GM18499 (cell line): Measurements from ENCODE around the gene AIF1L.

Experiments used
- ATAC-seq: cut with Tn5 transposase; IDR thresholded peaks from one replicate; pipeline ENCODE4 v1.9.1; 2021; ENCODE audit warnings: moderate number of reproducible peaks; ENCODE audit not compliant: insufficient read depth, unreplicated experiment

Gene AIF1L

DNA sequence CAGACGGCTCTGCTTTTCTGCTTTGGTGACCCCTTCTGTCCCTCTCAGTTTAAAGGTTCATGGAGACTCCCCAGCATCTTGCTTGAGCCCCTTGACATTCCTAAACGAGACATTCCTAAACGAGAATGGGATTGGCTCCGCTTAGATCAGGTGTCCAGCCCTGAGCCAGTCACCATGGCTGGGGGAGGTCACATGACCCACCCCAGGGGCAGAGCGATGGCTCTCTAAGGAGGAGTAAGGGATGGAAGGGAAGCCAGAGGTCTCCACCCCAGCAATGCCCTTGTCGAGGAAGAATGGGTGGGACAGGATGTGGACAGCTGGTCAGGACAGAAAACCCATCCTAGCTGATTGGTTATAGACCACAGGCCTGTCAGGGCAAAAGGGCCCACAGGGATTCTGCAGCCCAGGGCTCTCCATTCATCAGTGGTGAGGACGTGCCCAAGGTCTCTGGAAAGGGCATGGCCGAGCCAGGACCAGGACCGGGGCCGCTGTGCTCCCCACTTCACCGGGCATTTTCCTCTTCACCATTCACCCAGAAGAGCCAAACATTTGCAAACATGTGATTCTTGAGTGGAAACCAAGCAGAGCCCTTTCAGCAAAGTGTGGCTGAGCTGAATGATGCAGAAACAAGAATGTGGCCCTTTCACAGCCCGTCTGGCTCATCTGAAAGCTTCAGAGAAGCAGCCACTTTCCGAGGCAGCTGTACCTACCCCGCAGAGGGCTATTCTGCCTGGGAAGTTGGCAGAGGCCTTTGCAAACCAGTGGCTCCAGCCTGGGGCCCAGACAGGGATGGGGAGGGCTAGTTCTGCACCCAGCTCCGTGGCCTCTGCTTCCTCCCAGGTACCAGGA lies 19.8 kb upstream of the AIF1L start:
- ATAC-seq, result no peak

GRCh38 chr9:131078427-131079366 lies 17.6 kb upstream of the AIF1L start:
- ATAC-seq, result no peak

DNA sequence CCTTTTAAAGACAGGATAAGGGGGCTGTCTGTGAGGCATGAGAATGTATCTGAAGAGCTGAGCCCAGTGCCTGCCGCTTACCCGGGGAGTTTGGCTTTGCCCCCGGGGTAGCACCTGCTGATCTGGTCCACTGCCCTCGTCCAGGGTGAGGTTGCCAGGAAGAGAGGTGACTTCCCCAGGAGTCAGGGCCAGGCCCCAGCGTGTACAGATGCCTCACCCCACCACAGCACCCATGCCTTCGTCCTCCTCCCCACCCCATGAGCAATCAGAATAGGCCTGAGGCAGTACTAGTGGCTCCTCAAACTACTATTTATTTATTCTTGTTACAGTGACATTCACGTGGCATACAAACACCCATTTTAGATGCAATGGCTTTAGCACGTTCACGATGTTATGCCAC lies 15.7 kb upstream of the AIF1L start:
- ATAC-seq, result no peak

GRCh38 chr9:131081868-131082267 lies 14.5 kb upstream of the AIF1L start:
- ATAC-seq, result no peak

GRCh38 chr9:131082774-131083512 lies 13.4 kb upstream of the AIF1L start:
- ATAC-seq, result no peak

- no peak for ATAC-seq
These were observed 11.5 kb upstream of the AIF1L start for GRCh38 chr9:131084661-131085369.

DNA sequence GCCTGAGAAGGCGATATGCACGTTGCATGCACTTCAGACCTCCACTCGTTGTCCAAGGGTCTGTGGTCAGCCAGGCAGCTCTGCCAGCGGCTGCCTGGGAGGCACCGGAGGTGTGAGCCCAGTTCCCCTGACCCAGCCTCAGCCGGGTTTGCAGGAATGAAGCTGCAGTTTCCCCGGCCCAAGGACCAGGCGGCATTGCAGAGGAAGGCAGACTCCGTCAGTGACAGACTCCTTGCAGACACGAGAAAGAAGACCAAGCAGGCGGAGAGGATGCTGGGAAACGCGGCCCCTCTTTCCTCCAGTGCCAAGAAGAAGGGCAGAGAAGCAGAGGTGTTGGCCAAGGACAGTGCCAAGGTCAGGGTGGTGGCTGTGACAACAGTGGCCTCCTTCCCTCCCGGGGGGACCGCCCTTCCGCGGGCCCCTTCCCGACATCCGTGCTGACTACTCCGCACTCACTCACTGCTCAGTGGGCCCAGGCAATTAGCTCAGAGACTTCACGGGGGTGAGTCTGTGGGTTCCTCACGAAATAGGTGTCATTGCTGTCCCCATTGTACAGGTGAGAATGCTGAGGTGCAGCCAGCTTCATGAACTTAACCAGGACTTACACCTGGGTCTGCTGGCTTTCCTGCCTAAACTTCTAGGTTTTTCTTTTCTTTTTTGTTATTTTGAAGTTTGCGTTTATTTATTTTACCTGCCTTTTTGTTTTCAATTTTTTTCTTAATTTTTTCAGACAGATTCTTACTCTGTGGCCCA lies 10.8 kb upstream of the AIF1L start:
- no peak for ATAC-seq

DNA sequence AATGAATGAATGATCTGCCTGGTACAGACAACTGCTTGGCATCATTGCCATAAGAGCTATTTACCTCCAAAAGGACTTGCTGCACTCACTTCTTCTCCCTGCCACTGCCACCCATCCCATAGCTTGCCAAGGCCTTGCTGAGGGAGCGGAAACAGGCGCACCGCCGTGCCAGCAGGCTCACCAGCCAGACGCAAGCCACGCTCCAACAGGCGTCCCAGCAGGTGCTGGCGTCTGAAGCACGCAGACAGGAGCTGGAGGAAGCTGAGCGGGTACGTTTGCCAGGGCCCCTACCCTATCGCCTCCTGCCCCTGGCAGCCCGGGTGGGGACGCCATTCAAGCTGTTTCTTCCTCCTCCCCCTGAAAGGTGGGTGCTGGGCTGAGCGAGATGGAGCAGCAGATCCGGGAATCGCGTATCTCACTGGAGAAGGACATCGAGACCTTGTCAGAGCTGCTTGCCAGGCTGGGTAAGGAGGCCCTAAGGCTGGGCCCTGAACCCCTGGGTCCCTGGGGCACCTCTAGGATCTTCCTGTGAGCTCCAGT lies 8.9 kb upstream of the AIF1L start:
- ATAC-seq, result no peak

GRCh38 chr9:131090025-131090787 lies 6.1 kb upstream of the AIF1L start:
- no peak for ATAC-seq

GRCh38 chr9:131091352-131091992 lies 4.9 kb upstream of the AIF1L start:
- ATAC-seq, result no peak

- ATAC-seq, result no peak
These were observed 4.3 kb upstream of the AIF1L start for GRCh38 chr9:131092030-131092429.

- no peak for ATAC-seq
These were observed 3.5 kb upstream of the AIF1L start for GRCh38 chr9:131092548-131093440.

GRCh38 chr9:131094015-131094414 lies 2.3 kb upstream of the AIF1L start:
- ATAC-seq, result no peak

DNA sequence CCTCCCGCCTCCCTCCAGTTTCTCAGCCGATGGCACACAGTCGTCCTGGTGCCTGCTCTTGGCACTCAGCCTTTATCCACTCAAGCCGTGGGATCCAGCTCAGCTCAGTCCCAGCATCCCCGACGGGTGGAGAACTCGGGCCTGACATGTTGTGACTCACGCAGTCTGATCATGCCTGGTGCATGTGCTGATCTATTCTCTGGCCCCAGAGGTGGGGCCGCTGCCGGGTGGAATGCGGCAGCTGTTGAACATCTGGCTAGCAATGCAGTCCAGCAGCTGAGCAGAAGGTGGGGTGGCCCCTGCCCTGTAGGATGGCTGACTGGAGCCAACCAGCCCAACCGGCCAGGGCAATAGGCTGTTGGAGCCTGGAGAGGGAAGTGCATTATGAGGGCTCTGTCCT lies 1.7 kb upstream of the AIF1L start:
- ATAC-seq, result no peak

DNA sequence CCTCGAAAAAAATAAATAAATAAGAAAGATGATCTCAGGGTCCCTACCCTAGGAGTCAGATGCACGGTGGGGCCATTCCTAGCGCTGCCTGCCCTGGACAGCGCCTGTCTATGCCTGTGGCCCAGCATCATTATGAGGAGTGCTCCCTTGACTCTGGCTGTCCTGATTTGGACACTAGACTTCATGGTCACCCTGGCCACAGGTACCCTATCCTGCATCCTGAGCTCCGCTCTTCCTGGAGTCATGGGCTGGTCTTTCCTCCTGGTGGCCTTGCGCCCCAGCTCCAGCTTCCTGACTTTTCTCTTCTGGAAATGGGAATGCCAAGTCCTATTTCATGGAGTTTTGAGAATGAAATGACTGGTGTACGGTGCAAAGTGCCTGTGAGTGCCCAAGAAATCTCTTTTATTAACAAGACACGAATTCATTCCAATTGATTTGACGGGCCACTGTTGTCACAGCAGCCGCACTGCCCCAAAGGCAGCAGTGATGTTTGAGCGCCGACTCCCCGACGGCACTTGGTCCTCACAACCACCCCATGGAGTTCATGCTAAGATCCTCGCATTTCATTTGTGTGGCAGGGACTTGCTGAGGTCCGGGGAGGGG lies 564 bp upstream of the AIF1L start:
- ATAC-seq, result no peak

DNA sequence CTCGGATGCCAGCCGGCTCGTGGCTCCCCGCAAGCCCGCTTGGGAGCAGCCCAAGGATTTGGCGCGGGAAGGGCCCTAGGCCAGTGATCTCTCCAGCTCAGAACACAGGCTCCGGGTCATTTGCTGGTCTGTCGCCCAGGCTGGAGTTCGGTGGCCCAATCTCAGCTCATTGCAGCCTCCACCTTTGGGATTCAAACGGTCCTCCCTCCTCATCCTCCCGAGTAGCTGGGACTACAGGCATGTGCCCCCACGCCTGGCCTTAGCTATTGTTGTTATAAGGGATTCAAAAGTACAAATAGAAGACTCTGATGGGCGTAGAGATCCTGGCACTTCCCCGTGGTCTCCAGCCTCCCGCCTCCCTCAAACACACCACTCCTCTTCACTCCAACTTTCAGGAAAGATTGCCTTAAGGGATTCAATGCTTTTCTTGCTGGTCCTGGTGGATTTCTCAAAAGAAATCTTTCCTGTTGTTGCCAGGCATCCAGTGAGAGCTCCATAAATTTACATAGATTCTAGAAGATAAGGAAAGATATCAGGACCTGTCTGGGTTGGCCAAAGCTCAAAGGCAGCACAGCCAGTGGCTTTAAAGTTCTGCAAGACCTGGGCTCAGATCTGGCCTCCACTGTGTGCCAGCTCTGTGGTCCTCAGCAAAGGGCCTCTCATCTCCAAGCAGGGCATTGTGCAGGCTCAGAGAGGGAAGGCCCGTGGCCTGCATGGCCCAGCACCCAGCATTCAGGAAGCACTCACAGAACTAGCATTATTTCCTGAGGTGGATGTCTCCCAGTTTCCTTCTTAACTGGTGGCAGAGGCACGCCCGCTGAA lies 1.0 kb downstream of the AIF1L start:
- ATAC-seq, result no peak
